Stimulated activated CD4-positive, alpha-beta T cell treated with anti-CD3 and anti-CD28 coated beads, Interleukin-15, amount 100 ng/mL, for 24 hours (primary cell): ENCODE measurements around the gene PCSK6.

ENCODE experiments used
- DNase-seq: peaks from one replicate; pipeline ENCODE4 v3.0.0-alpha.2; 2020

The PCSK6 gene

DNA sequence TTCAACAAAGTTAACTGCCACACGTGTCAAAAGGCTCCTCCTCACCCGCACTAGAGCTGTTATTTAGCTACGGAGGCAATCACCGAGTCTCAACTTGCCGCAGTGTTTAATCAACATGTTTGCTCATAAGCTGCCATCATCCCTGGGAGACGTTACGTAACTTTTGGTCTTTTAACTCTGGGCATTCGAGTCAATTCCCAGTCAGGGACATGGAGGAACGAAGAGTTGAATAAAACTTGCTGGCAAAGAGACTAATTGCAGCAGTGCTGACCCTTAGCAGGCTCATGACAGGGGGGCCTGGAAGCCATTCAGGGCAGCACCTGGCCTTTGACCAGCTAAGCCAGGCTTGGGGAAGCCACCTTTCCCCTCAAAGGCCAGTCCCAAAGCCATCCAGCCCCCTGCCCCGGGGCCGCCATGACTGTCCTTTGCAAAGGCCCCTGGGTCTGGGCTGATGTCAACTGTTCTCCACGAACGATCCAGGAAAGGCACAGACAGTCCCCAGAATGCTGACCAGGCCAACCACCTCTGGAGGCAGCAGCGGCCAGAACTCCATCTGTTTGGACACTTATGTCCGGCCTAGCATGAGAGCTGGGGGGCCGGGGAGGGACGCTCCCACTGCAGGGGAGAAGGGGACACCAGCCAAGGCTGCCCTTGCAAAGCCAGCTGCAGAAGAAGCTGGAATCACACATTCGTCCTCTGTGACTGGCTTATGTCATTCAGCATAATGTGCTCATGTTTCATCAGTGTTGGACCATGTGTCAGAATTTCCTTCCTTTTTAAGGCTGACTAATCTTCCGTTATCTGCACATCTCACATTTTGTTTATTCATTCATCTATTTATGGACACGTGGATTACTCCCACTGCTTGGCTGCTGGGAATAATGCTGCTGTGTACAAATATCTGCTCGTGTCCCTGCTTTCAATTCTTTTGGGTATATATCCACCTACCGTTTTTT lies 43.7 kb downstream of the PCSK6 start:
- DNase-seq = no peak

DNA sequence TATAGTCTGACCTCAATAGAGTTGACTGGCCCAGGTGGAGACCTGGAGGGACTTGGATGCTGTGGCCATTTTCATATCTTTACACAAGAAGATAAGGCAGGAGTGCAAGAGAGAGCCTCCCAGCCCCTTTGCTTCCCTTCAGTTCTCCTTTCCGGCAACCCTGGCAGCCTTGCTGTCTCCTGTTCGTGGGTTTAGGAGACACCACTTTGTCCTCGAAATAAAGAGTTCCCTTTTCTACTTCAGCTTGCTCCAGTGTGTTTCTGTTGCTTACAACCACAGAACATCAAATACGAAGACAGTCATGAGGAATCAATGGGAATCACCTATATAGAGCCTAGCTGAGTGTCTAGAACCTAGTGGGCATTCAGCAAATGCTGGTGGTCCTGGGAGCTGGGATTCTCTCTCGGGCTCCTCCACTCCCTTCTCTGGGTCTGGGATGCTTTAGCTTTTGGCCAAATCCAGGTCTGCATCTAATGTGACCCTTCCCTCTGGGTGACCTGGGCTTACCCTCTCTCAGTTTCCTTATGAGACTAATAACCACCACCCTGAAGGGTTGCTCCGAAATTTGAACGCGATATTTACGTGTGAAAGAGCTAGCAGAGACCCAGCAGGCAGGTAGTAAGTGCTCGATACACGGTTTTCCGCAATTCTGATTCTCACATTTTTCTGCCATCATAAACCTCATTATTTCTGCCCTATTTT lies 44.5 kb downstream of the PCSK6 start:
- DNase-seq = no peak

DNA sequence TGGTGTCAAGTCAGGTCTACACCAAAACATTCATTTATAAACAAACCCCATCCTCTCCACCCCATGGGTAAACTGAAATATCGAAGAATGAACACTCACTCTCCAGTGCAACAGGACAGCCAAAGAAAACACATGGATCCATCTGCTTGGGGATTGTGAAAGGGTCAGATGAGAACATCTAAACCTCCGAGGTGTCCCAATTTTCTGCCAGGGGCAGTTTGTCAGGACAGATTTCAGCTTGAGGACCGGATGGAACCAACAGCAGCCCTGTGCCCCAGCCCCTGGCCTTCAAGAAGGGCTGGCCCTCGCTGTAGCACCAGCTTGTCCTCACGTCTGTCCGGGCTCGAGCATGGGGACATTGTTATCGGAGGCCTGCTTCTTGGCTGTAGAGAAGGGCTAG lies 45.5 kb downstream of the PCSK6 start:
- no peak for DNase-seq

DNA sequence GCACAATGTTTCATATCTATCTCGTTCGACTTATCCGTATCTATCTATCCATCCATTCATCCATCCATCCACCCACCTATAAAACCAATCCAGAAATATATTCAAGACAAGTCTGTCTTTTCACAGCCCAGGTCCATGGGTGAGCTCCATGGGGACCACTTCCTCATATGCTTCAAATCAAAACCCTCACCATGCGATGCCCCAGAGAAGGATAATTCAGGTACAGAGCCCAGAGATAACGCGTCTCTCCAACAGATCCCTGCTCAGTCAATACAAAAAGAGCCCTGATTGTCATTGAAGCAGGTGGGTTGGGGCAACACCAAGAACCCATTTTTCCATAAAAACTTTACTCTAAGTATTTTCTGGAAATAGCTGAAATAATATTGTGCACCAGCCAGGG lies 47.2 kb downstream of the PCSK6 start:
- DNase-seq = no peak

DNA sequence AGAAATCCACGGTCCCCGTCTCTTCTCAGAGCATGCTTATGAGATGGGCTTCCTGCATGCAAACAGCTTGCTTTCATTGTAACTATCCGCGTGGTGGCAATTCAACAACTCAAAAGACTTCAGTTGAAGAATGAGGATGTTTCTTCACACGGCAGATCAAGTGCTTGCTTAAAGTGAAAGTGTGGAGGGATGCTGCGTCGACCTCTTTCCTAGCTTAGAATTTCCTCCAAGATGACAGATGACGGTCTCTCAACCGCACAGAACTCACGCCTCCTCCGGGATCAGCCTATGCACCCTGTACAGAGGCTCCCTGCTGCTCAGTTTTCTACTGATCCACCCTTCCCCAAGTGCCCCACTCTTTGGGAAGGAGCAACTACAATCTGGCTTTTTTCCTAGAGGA lies 47.8 kb downstream of the PCSK6 start:
- no peak for DNase-seq

DNA sequence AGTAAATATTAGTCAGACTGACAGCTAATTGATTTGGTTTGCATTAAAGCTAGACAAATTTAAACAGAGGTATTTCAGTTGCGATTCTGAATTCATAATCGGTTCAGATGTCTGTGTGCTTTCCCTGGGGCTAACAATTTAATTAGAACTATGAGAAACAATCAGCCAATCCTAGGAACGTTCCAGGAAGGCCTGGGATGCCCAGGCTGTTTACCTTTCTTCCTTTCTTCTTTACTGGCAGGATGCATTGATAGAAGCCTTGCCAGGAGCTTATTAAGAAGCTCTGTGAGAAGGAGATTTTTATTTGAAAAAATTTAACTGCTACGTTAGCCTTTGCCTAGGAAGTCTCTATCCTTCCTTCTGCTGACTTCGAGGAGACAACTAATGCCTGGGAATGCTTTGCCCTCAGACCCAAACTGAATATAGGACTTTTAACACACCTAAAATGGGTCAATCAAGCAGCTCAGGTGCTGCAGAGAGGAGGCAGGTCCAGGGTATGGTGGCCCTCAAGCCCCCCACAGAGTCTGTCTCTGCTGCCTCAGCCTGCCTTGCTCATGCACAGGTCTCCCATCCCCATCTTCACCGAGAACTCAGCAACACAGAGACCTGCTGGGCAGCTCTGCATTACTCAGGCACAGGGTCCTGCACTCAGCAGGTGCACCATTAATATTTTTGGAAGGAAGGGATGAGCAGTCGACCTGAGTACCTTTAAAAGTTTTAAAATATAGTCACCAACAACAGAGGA lies 48.5 kb downstream of the PCSK6 start:
- DNase-seq = no peak

DNA sequence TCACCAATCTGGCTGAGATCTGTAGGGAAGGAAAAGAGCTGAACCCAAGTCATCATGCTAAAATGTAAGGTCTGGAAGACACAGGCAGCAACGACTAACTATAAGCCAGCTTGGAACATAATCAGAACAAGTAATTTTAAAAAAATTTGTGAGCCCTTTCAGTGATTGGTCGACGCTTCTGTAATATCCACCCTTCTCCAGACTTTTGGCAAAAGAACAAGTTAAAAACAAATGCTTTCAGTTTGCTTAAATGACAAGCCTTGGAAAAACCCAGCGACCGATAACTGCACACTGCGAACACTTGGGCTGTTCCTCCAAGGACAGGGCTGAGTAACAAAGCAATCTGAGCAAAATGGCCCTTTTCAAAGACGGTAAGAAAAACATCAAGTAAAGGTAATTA lies 49.6 kb downstream of the PCSK6 start:
- no peak for DNase-seq

DNA sequence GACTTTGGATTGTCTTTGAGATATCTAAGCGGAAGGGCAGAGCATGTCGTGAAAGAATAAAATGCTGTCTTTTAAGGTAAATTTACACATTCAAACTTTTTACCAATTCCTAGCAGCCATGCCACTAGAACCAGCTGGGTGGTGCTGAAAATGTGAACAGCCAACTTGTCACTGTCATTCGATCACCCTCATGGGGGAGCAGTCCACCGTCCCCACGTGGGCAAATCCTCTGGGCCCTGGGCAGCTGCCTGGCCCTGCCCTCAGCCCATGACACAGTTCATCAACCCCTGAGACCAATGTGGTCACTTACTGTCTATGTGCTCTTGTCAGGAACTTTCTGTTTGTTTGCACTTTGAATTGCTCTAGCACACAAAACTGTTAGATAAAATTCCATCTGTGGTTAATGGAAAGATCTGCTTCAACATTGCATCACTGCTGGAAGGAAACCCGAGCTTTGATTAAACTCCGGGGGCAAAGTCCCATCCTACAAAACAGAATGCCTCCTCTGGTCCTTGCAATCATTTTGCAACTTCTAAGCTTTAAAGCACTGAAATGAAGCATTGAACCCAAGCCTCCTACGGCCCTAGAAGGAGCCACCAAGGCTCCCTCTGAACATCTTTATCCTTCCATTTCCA lies 50.1 kb downstream of the PCSK6 start:
- no peak for DNase-seq

DNA sequence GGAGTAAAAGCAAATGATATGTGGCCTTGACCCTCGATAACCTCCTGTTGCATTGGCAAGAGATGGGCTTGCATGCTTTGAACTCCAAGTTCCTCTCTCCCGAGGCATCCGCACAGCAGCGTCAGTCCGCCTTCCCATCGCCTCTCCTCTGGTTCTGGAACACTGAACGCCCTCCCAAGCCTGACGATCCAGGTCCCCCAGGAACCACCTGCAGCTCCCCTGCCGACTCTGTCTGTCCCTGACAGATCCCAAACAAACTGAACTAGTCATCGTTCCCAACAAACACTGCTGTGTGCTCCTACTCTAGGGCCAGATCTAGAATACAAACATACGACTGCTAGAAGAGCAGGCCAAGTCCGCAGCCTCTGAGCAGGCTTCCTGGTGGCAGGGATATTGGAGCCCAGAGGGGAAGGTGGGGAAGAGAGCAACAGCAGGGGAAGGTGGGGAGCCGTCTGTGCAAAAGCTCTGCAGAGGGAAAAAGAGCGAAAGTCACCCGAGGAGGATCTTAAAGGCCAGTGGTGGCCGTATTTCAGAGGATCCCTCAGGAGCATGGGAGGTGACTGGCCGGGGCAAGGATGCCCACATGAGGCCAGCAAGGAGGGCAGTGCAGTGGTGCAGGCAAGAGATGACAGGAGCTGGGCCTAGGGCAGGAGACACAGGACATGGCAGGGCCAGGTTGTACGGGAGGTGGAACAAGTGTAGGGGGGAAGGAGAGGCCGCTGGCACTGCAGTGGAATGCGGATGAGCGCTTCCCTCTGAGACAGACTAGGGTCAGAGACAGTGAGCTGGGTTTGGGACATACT lies 50.8 kb downstream of the PCSK6 start:
- no peak for DNase-seq

DNA sequence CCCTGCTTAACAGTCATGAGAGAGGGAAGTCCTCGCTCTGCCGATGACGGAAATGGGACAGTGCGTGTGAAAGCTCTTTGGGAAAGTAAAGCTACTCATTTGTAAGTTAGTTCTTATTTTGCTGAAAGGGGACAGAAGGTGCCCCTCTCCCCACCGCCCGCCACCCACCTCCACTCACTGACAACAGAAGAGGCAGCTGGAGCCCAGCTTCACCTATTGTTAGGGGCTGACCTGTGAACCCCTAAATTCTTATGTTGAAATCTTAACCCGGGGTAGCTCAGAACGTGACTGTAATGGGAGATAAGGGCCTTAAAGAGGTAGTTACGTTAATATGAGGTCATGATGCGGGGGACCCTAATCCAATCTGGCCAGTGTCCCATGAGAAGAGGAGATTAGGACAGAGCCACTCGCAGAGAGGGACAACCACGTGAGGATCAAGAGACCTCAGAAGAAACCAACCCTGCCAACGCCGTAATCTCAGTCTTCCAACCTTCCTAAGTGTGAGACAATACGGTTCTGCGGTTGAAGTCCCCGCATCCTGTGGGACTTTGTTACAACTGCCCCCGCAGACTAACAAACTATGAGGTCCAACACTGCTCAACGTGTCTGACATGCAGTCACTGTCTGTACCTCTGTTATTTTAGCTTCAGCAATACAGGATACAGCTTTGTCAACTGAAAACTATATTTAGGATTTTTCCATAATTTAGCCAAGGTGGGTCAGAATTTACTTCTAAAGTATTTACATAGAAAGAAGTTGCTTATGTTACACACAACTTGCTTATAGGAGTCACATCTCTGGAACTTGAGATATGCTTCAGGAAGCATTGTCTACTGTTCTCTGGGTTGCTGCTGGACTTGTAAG lies 51.7 kb downstream of the PCSK6 start:
- DNase-seq = no peak

DNA sequence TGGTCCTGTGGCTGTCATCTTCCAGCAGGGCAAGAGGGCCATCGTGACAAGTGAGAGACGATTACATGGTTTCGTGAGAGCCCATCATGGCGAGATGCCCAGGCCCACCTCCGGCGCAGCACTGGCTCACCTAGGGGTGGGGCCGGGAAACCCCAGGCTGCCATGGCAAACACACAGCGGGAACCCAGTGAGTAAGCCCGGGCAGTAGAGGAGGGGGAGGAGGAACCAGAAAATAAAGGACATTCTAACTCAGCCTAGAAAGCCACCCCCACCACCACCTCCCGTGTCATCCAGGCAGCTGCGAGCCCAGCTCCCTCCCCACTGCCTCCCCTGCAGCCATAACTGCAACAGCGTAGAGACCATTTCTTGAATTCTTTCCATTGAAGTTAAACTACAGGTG lies 52.3 kb downstream of the PCSK6 start:
- DNase-seq = no peak

DNA sequence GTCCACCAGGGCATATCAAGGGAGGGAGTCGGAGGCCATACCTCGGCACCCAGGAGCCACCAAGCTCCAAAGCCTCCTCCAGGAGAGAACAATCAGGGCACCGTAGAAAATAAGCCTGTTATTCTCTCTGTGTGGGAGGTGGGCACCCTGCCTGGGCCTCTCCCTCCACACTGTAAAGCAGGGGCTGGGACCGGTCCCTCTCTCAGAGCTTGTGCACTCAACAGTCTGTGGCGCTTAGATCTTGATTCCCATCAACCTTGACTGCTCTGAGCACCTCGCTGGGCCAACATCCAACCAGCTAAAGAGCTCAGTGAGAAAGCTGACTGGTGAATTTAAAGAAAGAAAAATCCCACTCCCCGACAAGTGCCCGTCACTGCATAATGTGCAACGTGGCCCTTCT lies 53.0 kb downstream of the PCSK6 start:
- DNase-seq = no peak

DNA sequence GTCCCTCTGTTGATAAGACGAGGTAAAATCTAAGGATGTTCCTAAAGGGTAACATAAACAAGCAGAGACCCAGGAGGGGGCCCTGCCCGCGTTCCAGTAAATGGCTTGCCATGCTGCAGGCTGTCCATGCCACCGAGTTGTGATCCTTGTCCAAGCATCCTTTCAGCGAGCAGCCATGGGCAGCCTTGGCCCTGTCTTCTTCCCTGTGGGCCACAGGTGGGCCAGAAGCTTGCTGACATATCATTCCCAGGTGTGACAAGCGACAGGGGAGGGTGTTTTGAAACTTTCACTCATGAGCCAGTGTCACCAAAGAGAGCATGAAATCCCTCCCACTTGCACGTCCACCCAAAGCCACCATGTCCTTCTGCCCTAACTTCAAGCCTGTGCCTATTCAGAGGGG lies 53.7 kb downstream of the PCSK6 start:
- DNase-seq = no peak

DNA sequence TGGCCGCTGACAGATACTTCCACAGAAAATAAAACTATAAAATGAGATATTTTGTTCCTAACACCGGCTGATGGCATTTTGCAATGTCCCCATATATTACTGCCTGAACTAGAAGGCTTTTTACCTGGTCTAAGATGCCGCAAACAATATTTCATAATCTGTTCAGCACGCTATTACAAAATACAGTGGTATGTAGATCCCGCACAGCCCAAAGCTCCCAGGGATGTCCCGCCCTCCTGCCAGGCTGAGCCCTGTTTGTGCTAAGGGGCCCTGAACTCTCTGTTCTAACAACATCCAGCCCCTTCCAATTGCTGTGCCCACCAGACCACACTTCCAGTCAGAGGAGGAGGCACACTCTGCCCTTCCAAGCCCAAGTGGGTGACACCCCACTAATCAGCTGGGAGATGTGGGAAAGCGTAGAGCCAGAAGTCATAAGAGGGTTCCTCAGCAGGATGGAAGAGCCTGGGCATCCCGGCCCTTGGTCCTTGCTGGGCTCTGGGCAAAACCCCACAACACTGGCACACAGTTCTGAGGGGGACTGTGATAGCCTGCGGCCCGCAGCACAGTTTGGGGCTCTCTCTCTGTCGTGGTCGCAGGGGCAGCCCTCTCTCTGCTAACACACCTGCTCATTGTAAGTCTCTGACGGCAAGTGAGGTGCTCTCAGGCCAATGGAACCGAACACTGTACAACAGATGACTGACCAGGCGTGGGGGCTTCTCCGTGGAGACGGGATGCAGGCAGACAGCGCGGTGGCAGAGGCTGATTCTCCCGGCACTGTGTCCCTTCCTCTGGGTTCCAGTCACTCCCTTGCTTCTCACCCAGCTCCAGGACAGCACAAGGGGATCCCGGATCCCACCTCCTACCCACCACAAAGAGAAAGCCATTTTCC lies 55.2 kb downstream of the PCSK6 start:
- DNase-seq = no peak

DNA sequence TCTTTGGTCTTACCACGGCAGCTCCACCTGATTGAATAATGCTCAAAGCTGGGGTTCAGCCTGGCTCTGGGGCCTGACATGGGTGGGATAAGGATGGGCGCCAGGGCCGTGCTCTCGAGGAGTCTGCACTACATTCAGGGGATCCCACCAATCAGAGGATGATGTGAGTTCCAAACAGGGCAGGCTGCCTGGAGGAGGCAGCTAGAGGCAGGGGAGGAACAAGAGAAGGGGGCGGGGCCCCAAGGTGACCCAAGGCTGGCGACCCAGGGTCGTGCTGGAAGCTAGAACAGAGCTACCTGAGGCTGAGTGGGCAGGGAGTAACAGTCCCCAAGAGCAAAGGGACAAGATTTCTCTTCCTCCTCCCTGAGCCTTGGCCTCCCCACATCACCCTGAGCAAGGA lies 56.1 kb downstream of the PCSK6 start:
- DNase-seq = no peak

DNA sequence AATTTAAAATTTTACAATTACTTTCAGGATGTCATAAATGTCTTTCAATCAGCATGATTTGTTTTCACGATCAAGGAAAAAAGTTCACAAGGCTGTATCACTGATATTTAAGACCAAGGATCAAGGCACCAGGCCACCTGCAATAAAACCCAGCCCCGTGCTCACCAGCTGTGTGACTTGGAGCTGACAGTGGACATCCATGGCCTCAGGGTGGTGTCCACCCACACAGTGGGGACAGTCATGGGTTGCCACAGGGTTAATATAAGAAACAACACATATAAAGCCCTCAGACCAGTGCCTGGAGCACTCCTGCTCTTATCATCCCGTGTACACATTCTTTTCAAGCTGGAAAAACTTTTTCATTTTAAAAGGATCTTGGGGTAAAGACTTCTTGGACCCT lies 56.5 kb downstream of the PCSK6 start:
- no peak for DNase-seq

DNA sequence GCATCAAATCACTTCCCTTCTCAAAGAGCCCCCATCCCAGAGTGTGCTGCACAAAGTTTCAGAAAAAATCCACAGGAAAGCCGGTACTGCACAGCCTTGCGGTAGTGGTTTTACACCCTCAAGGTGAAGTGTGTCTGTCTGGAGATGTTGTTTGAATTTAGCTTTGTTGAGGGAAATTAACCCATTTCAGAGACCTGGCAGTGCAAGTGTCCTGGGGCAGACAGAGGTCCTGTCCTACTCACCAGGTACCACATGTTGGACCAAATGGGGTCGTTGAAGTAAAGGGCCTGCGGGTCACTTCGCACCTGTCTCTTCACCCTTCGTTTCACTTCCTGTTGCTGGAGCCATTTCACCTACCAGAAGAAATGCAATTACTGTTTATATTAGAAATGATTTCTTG lies 57.8 kb downstream of the PCSK6 start:
- DNase-seq = no peak

DNA sequence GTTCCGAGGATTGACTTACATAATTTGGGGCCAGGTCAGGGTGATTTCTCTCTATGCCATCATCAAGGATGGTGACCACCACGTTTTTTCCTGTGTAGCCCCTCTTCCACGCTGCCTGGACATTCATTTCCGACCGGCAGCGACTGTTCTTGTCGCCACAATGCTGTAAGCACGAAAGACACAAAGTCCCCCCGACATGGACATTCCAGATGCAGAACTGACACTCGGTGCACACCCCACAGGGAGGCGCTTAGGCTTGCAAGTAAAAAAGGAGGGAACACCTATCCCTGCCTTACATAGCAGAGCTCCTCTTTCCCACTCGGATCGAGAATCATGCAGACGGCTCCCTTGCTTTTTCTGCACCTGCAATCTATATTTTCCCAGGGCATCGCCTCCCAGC lies 58.2 kb downstream of the PCSK6 start:
- no peak for DNase-seq

DNA sequence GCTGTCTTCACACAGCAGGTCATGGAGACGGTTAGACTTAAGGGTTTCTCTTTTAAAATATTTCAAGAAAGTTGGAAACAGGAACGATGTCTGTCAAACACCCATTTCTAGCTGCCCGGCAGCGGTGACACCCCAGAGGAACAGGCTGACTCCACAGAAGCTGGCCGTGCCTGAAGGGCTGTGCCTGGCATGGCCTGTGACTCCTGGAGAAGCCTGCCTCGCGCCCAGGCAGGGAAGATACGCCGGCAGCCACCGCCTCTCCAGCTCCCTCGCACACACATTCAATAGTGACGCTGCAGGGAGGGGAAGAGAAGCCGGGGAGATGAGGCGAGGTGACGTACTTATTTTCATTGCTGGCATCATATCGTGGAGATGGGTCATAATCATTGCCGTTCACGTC lies 59.9 kb downstream of the PCSK6 start:
- DNase-seq = no peak

DNA sequence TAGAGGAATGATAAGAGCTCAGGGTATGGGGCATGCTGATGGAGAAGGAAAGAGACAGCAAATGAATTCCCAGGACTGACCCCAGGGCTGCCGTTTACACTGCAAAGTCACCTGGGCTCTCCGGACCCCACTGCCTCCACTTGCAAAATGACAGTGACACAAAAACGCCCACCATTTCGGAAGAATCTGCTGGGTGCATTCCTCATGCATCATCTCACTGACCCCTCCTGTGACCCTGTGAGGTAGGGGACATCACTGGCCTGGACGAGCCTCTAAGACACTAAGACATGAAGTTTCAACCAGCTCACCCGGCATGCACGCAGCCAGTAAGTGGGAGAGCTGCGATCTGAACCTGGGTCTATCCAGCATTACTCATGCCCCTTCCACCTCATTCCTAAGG lies 60.3 kb downstream of the PCSK6 start:
- no peak for DNase-seq
